GM18951 (cell line): ENCODE results near the gene ERLEC1.
"Not testable (repeated sequence)": the region's sequence is repeated elsewhere in the genome, so short reads cannot be mapped to it uniquely, and the experiment has no call there.

ENCODE experiments used
- POLR2A ChIP-seq: IDR thresholded peaks from 4 replicates; pipeline ENCODE4 v1.6.1; 2011; ENCODE audit warnings: mild to moderate bottlenecking; ENCODE audit not compliant: insufficient read length, insufficient read depth; ENCODE audit errors: extremely low read depth
- in situ Hi-C: fragments of 300-500 bp; cut with MboI; formaldehyde crosslinking; loops from one replicate; pipeline ENCODE4 v1.12.0; 2022; ENCODE audit warnings: low sequenced_read_pairs, mixed read lengths, inconsistent platforms; ENCODE audit not compliant: unreplicated experiment

Gene ERLEC1

GRCh38 chr2:53829273-53829979 is 42.6 kb downstream of the ERLEC1 start:
- in situ Hi-C loops = no loop called here

GRCh38 chr2:53829980-53830290 is 43.1 kb downstream of the ERLEC1 start:
- in situ Hi-C loops = not testable (repeated sequence)

More at GRCh38 chr2:53829273-53829979, 42.6 kb downstream of the ERLEC1 start:
- TF ChIP-seq POLR2A = no peak

GRCh38 chr2:53840580-53840979 is 53.7 kb downstream of the ERLEC1 start:
- TF ChIP-seq POLR2A = no peak
- in situ Hi-C loops = no loop called here

- in situ Hi-C loops = not testable (repeated sequence)
These were observed 54.8 kb downstream of the ERLEC1 start for GRCh38 chr2:53841651-53842050.

GRCh38 chr2:53842891-53843290 is 56.0 kb downstream of the ERLEC1 start:
- in situ Hi-C loops = no loop called here
- TF ChIP-seq POLR2A = no peak

GRCh38 chr2:53843595-53843994 is 56.8 kb downstream of the ERLEC1 start:
- TF ChIP-seq POLR2A = no peak
- in situ Hi-C loops = no loop called here

GRCh38 chr2:53848062-53848461 is 61.2 kb downstream of the ERLEC1 start:
- in situ Hi-C loops = no loop called here

GRCh38 chr2:53851052-53851757 is 64.4 kb downstream of the ERLEC1 start:
- in situ Hi-C loops = not testable (repeated sequence)

More at GRCh38 chr2:53848062-53848461, 61.2 kb downstream of the ERLEC1 start:
- no peak for TF ChIP-seq POLR2A

DNA sequence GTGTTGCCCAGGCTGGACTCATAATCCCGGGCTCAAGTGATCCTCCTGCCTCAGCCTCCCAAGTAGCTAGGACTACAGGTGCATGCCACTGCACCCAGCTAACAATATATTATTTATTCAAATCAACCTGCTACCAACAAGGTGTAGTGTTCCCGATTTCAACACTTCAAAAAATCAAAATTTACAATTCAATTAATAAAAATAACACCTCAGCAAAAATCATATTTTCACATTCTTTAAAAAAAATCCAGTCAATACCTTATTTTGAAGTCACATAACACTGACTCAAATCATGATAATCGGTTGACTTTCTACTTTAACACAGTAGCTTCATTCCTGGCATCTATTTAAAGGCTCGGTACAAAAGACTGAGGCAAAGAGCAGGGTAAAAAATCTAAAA is 65.7 kb downstream of the ERLEC1 start:
- in situ Hi-C loops = no loop called here
- TF ChIP-seq POLR2A = no peak

DNA sequence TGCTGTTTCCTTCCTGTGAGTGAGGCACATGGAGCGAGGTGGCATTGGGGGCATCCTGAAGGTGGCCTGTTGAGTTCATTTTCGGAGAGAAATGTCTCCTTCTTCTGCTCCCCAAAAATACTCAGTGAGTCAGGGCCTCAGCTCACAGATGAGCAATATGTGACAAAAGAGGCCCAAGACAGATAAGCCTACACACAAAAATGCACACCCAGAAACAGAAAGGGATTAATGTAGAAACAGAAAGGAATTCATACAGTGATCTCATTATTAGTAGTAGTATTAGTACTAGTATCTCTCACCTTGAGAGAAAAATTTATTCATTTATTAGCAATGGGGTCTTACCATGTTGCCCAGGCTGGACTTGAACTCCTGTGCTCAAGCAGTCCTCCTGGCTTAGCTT is 67.8 kb downstream of the ERLEC1 start:
- TF ChIP-seq POLR2A = no peak
- in situ Hi-C loops = no loop called here

- in situ Hi-C loops = no loop called here
- no peak for TF ChIP-seq POLR2A
These were observed 69.4 kb downstream of the ERLEC1 start for GRCh38 chr2:53856272-53856671.

GRCh38 chr2:53859206-53860181 is 72.7 kb downstream of the ERLEC1 start, which contains the start of gene GPR75:
TSS of gene GPR75 (minus strand) at chr2:53859967. CDS start at chr2:53854756, 5,211 bp downstream.
- in situ Hi-C loops = no loop called here
- no peak for TF ChIP-seq POLR2A

DNA sequence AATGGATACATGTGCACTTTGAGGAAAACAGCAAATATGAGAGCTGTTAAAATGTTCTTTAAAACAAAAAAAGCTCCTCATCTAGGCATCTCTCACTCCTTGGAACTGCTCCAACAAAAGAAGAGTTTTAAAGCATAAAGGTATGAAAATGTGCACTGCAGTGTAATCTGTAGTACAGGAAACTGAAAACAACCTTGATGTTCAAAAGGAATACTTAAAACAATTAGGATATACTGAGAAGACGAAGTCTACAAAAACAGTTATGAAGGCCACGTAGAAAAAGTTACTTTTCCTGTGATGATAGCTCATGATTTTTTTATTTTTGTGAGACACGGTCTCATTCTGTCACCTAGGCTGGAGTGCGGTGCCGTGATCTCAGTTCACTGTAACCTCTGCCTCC is 75.0 kb downstream of the ERLEC1 start:
- in situ Hi-C loops = no loop called here
- TF ChIP-seq POLR2A = no peak
